HT-29 (cell line): ENCODE measurements around the gene TEDC1. TPM values are rescaled to one million over a fixed set of nuclear protein-coding genes. Genes with fewer than 3 reads are reported as not detected.
A peak's percentile ranks its signal among the peaks of the same experiment; 100 is the strongest.

ENCODE experiments used
- DNase-seq: peaks from one replicate; pipeline ENCODE4 v3.0.0-alpha.2; 2015; ENCODE audit warnings: low spot score
- total RNA-seq: library from RNA; depleted of rRNA; stranded (reverse); fragments of >200 nt; shearing (Covaris generic); gene quantifications from 2 replicates; pipeline ENCODE4 v1.2.3, GENCODE V29; 2014

TEDC1 gene
- total RNA-seq, 1 experiment from 2014 or later = 140 TPM

- peak; percentile 56 for DNase-seq
Measured at GRCh38 chr14:105473033-105473676, 17.9 kb upstream of the TEDC1 start.

GRCh38 chr14:105473677-105474482, 17.2 kb upstream of the TEDC1 start:
- peak; percentile 82 for DNase-seq

GRCh38 chr14:105474483-105475268, 16.4 kb upstream of the TEDC1 start, which contains the start of gene CRIP2:
Gene CRIP2, plus strand, starts transcription at chr14:105474821. Its CDS starts 42 bp downstream, at chr14:105474863.
- DNase-seq = peak; percentile 70

GRCh38 chr14:105475269-105476096, 15.6 kb upstream of the TEDC1 start:
- peak; percentile 35 for DNase-seq

GRCh38 chr14:105476097-105476830, 14.8 kb upstream of the TEDC1 start:
- peak; percentile 66 for DNase-seq

- DNase-seq = no peak
Measured at GRCh38 chr14:105476831-105477659, 14.0 kb upstream of the TEDC1 start.

- no peak for DNase-seq
Measured at GRCh38 chr14:105477660-105478397, 13.2 kb upstream of the TEDC1 start.

GRCh38 chr14:105478398-105479251, 12.4 kb upstream of the TEDC1 start:
- DNase-seq = no peak

- no peak for DNase-seq
Measured at GRCh38 chr14:105479431-105480158, 11.5 kb upstream of the TEDC1 start.

- no peak for DNase-seq
Measured at GRCh38 chr14:105480199-105480746, 10.8 kb upstream of the TEDC1 start.

- peak; percentile 88 for DNase-seq
Measured at GRCh38 chr14:105480807-105481801, 9.9 kb upstream of the TEDC1 start.

GRCh38 chr14:105481886-105482457, 9.1 kb upstream of the TEDC1 start:
- DNase-seq = peak; percentile 97

GRCh38 chr14:105482486-105483110, 8.4 kb upstream of the TEDC1 start:
- DNase-seq = no peak

GRCh38 chr14:105483300-105484068, 7.6 kb upstream of the TEDC1 start:
- peak; percentile 51 for DNase-seq
